Uterus (tissue), 2 donors: ENCODE results near the gene WDFY2.

Experiments
- CTCF ChIP-seq, 4 experiments: fragments of 200-600 bp in 2 of 4; fragments of 450-650 bp in 2 of 4; sonication (generic) in 2 of 4; IDR thresholded peaks; one replicate each; pipeline ENCODE4 v1.5.1; 2016 to 2019; ENCODE audit warnings: antibody characterized with exemption in 4 of 4, mild to moderate bottlenecking in 2 of 4, moderate library complexity in 1 of 4
- POLR2A ChIP-seq, 2 donors: fragments of 450-650 bp; IDR thresholded peaks; one replicate each; pipeline ENCODE4 v1.6.1; 2016; ENCODE audit warnings: antibody characterized with exemption in 2 of 2, mild to moderate bottlenecking in 1 of 2, moderate library complexity in 1 of 2

GRCh38 chr13:51645154-51645650, 60.9 kb downstream of the WDFY2 start:
- TF ChIP-seq CTCF (IDR thresholded peaks at IDR 0.05) = no peak
- TF ChIP-seq POLR2A (IDR thresholded peaks at IDR 0.05) = no peak
